ENCODE data around the gene RABEP1. TPM values are rescaled to one million over a fixed set of nuclear protein-coding genes. Genes with fewer than 3 reads are reported as not detected.
A peak's percentile ranks its signal among the peaks of the same experiment; 100 is the strongest.
"Not testable (repeated sequence)": the region's sequence is repeated elsewhere in the genome, so short reads cannot be mapped to it uniquely, and the experiment has no call there.

The RABEP1 gene
- total RNA-seq (2022), result 21.8 and 22.4 TPM in 2 replicates
- percentile 63 among the genes with signal in this experiment for Bru-seq, nascent RNA
- percentile 66 among the genes with signal in this experiment for BruChase-seq, experiment 1, labeled RNA remaining after a 2-hour chase
- BruChase-seq, experiment 2, labeled RNA remaining after a 6-hour chase, result percentile 70 among the genes with signal in this experiment
- long read RNA-seq, full-length matches to known transcripts, result 13 of 32 reads
- long read RNA-seq, partial matches to known transcripts, result 6 of 32 reads
- long read RNA-seq, other reads (novel, unspliced or antisense), result 13 of 32 reads

- intact Hi-C loops (cut with micrococcal nuclease; ENCODE audit: unreplicated experiment), result no loop called here
- peak within 1 kb of the TSS; percentile 71 for H3K4me3 Mint-ChIP-seq (ENCODE audit: unreplicated experiment)
- H3K36me3 Mint-ChIP-seq (ENCODE audit: insufficient read depth, unreplicated experiment), result no peaks in the 10 kb centered on the region
- no peaks in the 10 kb centered on the region for H3K27me3 Mint-ChIP-seq (ENCODE audit: insufficient read depth, unreplicated experiment)
- no peaks in the 10 kb centered on the region for H3K9me3 Mint-ChIP-seq (ENCODE audit: unreplicated experiment)
- ChIA-PET CTCF (no interaction called here), POLR2A (interaction anchor here (0.7 kb wide), 1 partner anchor 13 kb away, joined by 5 read pairs; no protein-coding TSS in a partner anchor)
- Histone ChIP-seq H3K4me3 (ENCODE audit: low read depth, low read length) (peak within 1 kb of the TSS; percentile 62), H3K4me1 (no peaks in the 10 kb centered on the region), H3K9me3 (no peaks in the 10 kb centered on the region), H3K36me3 (ENCODE audit: control insufficient read depth, insufficient read depth, low read length) (no peaks in the 10 kb centered on the region), H3K27me3 (replicated peaks; ENCODE audit: control insufficient read depth, insufficient read depth, low read length) (no peaks in the 10 kb centered on the region)
- TF ChIP-seq CTCF (IDR thresholded peaks at IDR 0.05; ENCODE audit: insufficient read depth in 1 of 2, low read depth in 1 of 2, low read length in 1 of 2, severe bottlenecking in 1 of 2, unreplicated experiment in 1 of 2), result no peak
- BruUV-seq (replicated peaks), result no TSS peak
- DNase-seq, result peak; percentile 86 to 91
- peaks cover 7% of the 10 kb centered on the region for H3K4me1 Mint-ChIP-seq (ENCODE audit: low read depth, unreplicated experiment)
- peak within 1 kb of the TSS; percentile 50 for H3K27ac Mint-ChIP-seq (ENCODE audit: unreplicated experiment)
Observed at GRCh38 chr17:5281814-5282641, at the start of gene RABEP1. TSS of gene RABEP1 (plus strand) at chr17:5282284. CDS start at chr17:5282487, 203 bp downstream.

- H3K9me3 ChIP-seq; H3K27me3 ChIP-seq (replicated peaks; ENCODE audit: control insufficient read depth, insufficient read depth, low read length); H3K9me3 Mint-ChIP-seq (ENCODE audit: unreplicated experiment); H3K4me1 Mint-ChIP-seq (ENCODE audit: low read depth, unreplicated experiment); H3K27ac Mint-ChIP-seq (ENCODE audit: unreplicated experiment); intact Hi-C loops (cut with micrococcal nuclease; ENCODE audit: unreplicated experiment); CTCF ChIA-PET; H3K27me3 Mint-ChIP-seq (ENCODE audit: insufficient read depth, unreplicated experiment); BruUV-seq (replicated peaks); H3K36me3 Mint-ChIP-seq (ENCODE audit: insufficient read depth, unreplicated experiment); POLR2A ChIA-PET; H3K4me3 Mint-ChIP-seq (ENCODE audit: unreplicated experiment); DNase-seq; H3K4me1 ChIP-seq; H3K36me3 ChIP-seq (ENCODE audit: control insufficient read depth, insufficient read depth, low read length); H3K4me3 ChIP-seq (ENCODE audit: low read depth, low read length): not testable (repeated sequence)
Observed at GRCh38 chr17:5233492-5233891, 48.6 kb upstream of the RABEP1 start.

GRCh38 chr17:5234645-5235576 is 47.2 kb upstream of the RABEP1 start, which contains the start of gene SCIMP:
TSS of gene SCIMP (minus strand) at chr17:5234860. CDS start at chr17:5234755, 105 bp downstream.
- no TSS peak for BruUV-seq (replicated peaks)
- intact Hi-C loops (cut with micrococcal nuclease; ENCODE audit: unreplicated experiment), result no loop called here
- H3K9me3 ChIP-seq, result no peaks in the 10 kb centered on the region
- H3K4me1 ChIP-seq, result no peaks in the 10 kb centered on the region
- Mint-ChIP-seq H3K27ac (ENCODE audit: unreplicated experiment) (no peak within 1 kb of the TSS), H3K27me3 (ENCODE audit: insufficient read depth, unreplicated experiment) (no peaks in the 10 kb centered on the region), H3K4me3 (ENCODE audit: unreplicated experiment) (no peak within 1 kb of the TSS), H3K9me3 (ENCODE audit: unreplicated experiment) (no peaks in the 10 kb centered on the region), H3K4me1 (ENCODE audit: low read depth, unreplicated experiment) (no peaks in the 10 kb centered on the region), H3K36me3 (ENCODE audit: insufficient read depth, unreplicated experiment) (no peaks in the 10 kb centered on the region)
- no peak for TF ChIP-seq CTCF (IDR thresholded peaks at IDR 0.05; ENCODE audit: insufficient read depth in 1 of 2, low read depth in 1 of 2, low read length in 1 of 2, severe bottlenecking in 1 of 2, unreplicated experiment in 1 of 2)
- CTCF ChIA-PET, result no interaction called here
- no peaks in the 10 kb centered on the region; the same call in 1 of the 2 replicates for H3K36me3 ChIP-seq (ENCODE audit: control insufficient read depth, insufficient read depth, low read length)
- no peaks in the 10 kb centered on the region for H3K27me3 ChIP-seq (replicated peaks; ENCODE audit: control insufficient read depth, insufficient read depth, low read length)
- no peak within 1 kb of the TSS for H3K4me3 ChIP-seq (ENCODE audit: low read depth, low read length)
- POLR2A ChIA-PET, result no interaction called here
- DNase-seq, result no peak
